ENCODE data around the gene PSMD8.
A peak's percentile ranks its signal among the peaks of the same experiment; 100 is the strongest.

DNA sequence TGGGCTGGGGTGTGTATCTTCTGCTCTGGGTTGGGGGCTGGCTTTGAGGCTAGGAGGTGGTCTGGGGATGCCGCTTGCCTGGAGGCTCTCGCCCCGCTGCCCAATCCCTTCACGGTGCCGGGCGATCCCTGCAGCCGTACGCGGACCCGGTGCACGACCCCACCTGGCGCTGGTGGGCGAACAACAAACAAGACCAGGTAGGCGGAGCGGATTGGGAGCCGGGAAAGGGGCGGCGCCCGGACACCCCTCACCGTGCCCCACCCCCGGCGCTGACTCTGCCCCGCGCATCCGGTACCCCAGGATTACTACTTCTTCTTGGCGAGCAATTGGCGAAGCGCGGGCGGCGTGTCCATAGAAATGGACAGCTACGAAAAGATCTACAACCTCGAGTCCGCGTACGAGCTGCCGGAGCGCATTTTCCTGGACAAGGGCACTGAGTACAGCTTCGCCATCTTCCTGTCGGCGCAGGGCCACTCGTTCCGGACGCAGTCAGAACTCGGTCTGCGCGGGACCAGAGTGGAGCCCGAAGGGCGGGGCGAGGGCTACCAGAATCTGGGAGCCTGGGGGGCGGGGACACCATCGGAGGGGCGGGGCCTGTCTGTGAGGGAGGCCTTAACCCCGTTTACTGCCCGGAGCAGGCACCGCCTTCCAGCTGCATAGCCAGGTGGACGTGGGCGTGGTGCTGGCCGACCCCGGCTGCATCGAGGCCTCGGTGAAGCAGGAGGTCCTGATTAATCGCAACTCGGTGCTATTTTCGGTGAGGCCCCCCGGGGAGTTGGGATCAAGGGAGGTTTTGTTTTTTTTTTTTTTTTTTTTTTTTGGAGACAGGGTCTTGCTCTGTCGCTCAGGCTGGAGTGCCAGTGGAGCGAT, 12.1 kb upstream of the PSMD8 start:
- TF ChIP-seq, protein P1, sequence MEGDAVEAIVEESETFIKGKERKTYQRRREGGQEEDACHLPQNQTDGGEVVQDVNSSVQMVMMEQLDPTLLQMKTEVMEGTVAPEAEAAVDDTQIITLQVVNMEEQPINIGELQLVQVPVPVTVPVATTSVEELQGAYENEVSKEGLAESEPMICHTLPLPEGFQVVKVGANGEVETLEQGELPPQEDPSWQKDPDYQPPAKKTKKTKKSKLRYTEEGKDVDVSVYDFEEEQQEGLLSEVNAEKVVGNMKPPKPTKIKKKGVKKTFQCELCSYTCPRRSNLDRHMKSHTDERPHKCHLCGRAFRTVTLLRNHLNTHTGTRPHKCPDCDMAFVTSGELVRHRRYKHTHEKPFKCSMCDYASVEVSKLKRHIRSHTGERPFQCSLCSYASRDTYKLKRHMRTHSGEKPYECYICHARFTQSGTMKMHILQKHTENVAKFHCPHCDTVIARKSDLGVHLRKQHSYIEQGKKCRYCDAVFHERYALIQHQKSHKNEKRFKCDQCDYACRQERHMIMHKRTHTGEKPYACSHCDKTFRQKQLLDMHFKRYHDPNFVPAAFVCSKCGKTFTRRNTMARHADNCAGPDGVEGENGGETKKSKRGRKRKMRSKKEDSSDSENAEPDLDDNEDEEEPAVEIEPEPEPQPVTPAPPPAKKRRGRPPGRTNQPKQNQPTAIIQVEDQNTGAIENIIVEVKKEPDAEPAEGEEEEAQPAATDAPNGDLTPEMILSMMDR (IDR thresholded peaks at IDR 0.05 in 8 of 11, conservative IDR thresholded peaks at IDR 0.05 in 3 of 11), result no peak
- TF ChIP-seq POLR2AphosphoS5 (IDR thresholded peaks at IDR 0.05), result peak; percentile 66 to 77 (median 71)

Measured in spleen (tissue), 7 donors.